Activated T-cell treated with anti-CD3 and anti-CD28 coated beads, Interleukin-2, amount 50 U/mL, for 72 hours (primary cell): ENCODE data around the gene C5orf15. TPM values are rescaled to one million over a fixed set of nuclear protein-coding genes. Genes with fewer than 3 reads are reported as not detected.
"Not testable (repeated sequence)": the region's sequence is repeated elsewhere in the genome, so short reads cannot be mapped to it uniquely, and the experiment has no call there.

Experiments
- ATAC-seq, 2 donors: fragments of 150-1000 bp; cut with Tn5 transposase; replicated peaks in 1 of 2; 2 replicates each; pipeline ENCODE4 v1.10.0; 2021; ENCODE audit warnings: moderate library complexity in 2 of 2, mild to moderate bottlenecking in 1 of 2
- DNase-seq, 2 donors: peaks; one replicate each; pipeline ENCODE4 v3.0.0; 2021 to 2022; ENCODE audit warnings: mixed read lengths in 1 of 2
- H3K27ac Mint-ChIP-seq: one replicate; pipeline ENCODE4 v1.8.0; 2022; ENCODE audit warnings: mild to moderate bottlenecking, moderate library complexity, mixed read lengths
- H3K27me3 Mint-ChIP-seq: one replicate; pipeline ENCODE4 v1.8.0; 2022; ENCODE audit warnings: low read depth, mixed read lengths
- H3K36me3 Mint-ChIP-seq, 2 donors: one replicate each; pipeline ENCODE4 v1.8.0; 2022; ENCODE audit warnings: mixed read lengths in 2 of 2, mild to moderate bottlenecking in 1 of 2; ENCODE audit not compliant: insufficient read depth in 2 of 2
- H3K4me1 Mint-ChIP-seq: one replicate; pipeline ENCODE4 v1.8.0; 2022; ENCODE audit warnings: low read depth, mixed read lengths
- H3K4me3 Mint-ChIP-seq, 2 donors: one replicate each; pipeline ENCODE4 v1.8.0; 2022; ENCODE audit warnings: mild to moderate bottlenecking in 2 of 2, mixed read lengths in 2 of 2, moderate library complexity in 2 of 2
- H3K9me3 Mint-ChIP-seq, 2 donors: one replicate each; pipeline ENCODE4 v1.8.0; 2022; ENCODE audit warnings: mixed read lengths in 2 of 2
- total RNA-seq, 2 donors: library from RNA; stranded (reverse); gene quantifications; one replicate each; pipeline ENCODE4 v1.2.3, GENCODE V29; 2022

The C5orf15 gene
- total RNA-seq, 2 donors from 2014 or later: 21.8 to 22.8 TPM

DNA sequence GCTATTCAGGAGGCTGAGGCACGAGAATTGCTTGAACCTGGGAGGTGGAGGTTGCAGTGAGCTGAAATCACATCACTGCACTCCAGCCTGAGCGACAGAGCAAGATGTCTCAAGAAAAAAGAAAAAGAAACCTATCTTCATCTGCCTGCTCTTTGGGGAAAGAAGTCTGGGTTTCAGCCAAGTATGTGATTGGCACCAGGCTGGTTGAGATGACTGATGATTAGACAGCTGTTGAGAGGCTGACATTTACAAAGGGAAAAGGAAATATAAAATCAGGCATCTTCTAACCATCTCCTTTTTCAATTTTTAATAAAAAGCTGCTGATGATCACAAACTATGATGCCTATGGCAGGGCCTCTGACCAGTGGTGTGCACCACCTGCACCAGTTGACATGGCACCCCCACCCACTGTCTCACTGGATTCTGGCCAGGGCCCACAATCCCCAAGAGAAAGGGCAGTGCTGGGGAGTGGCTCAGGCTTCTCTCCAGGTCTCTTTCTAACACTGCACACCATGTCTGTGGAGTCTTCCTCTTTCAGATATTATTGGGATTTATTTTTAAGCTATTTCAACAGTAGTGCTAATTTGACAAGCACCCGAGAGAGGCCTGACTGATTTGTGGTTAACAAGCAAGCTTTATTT is 17.2 kb upstream of the C5orf15 start:
- ATAC-seq: no peak
- no peaks in the 10 kb centered on the region for H3K4me1 Mint-ChIP-seq
- no peaks in the 10 kb centered on the region for H3K9me3 Mint-ChIP-seq
- DNase-seq: no peak
- H3K27me3 Mint-ChIP-seq: no peaks in the 10 kb centered on the region
- H3K27ac Mint-ChIP-seq: no peak overlapping the region
- no peak overlapping the region for H3K4me3 Mint-ChIP-seq
- peaks cover 6 to 31% of the 10 kb centered on the region in 2 donors for H3K36me3 Mint-ChIP-seq

DNA sequence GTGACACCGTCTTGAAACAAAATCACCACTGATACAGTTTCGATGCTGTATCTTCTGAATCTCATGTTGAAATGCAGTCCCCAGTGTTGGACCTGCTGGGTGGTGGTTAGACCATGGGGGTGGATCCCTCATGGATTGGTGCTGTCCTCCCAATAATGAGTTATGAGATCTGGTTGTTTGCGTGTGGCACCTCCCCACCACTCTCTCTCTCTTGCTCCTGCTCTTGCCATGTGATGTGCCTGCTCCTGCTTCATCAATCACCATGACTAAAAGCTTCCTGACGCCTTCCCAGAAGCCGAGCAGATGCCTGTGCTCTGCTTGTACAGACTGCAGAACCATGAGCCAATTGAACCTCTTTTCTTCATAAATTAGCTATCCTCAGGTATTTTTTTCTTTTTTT is 15.2 kb upstream of the C5orf15 start:
- Mint-ChIP-seq H3K9me3 (no peaks in the 10 kb centered on the region), H3K4me3 (no peak overlapping the region), H3K4me1 (peaks cover 6% of the 10 kb centered on the region), H3K27me3 (no peaks in the 10 kb centered on the region), H3K36me3 (peaks cover 3 to 23% of the 10 kb centered on the region in 2 donors), H3K27ac (peak overlapping the region; percentile 61)
- ATAC-seq (no peak), DNase-seq (no peak)

- peaks cover 26% of the 10 kb centered on the region for H3K4me1 Mint-ChIP-seq
- no peaks in the 10 kb centered on the region for H3K27me3 Mint-ChIP-seq
- no peak overlapping the region for H3K27ac Mint-ChIP-seq
- H3K9me3 Mint-ChIP-seq: no peaks in the 10 kb centered on the region
- peaks cover 3 to 16% of the 10 kb centered on the region in 2 donors for H3K36me3 Mint-ChIP-seq
- DNase-seq (no peak), ATAC-seq (no peak)
- H3K4me3 Mint-ChIP-seq: no peak overlapping the region
These were observed 13.3 kb upstream of the C5orf15 start for GRCh38 chr5:133981714-133982113.

DNA sequence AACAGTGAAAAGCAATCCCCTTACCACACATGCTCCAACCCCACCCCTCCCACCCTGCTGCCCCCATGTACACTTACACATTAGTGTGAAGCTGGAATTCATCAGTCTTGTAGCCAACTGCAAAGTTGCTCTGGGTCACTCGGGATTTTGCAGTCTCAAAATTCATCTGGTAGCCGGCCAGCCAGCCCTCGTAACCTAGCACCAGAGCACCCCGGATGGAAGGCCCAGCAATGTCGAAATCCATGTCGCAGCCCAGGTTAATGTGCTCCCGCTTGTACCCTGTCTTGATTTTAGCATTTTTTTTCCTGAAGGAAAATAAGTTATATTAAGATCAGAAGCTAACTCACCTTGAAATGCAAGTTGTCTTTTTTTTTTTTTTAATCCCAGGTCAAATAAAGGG is 12.2 kb upstream of the C5orf15 start:
- H3K9me3 Mint-ChIP-seq: no peaks in the 10 kb centered on the region
- H3K36me3 Mint-ChIP-seq: peaks cover 7 to 20% of the 10 kb centered on the region in 2 donors
- ATAC-seq (no peak), DNase-seq (no peak)
- peaks cover 37% of the 10 kb centered on the region for H3K4me1 Mint-ChIP-seq
- no peaks in the 10 kb centered on the region for H3K27me3 Mint-ChIP-seq
- peak overlapping the region; percentile 28 for H3K27ac Mint-ChIP-seq
- H3K4me3 Mint-ChIP-seq: no peak overlapping the region

GRCh38 chr5:133978943-133979342 is 10.5 kb upstream of the C5orf15 start:
- H3K9me3 Mint-ChIP-seq: no peaks in the 10 kb centered on the region
- no peak for DNase-seq
- ATAC-seq: no peak
- H3K27ac Mint-ChIP-seq: no peak overlapping the region
- H3K4me1 Mint-ChIP-seq: peaks cover 40% of the 10 kb centered on the region
- no peaks in the 10 kb centered on the region for H3K27me3 Mint-ChIP-seq
- H3K4me3 Mint-ChIP-seq: no peak overlapping the region
- H3K36me3 Mint-ChIP-seq: peaks cover 10 to 20% of the 10 kb centered on the region in 2 donors

DNA sequence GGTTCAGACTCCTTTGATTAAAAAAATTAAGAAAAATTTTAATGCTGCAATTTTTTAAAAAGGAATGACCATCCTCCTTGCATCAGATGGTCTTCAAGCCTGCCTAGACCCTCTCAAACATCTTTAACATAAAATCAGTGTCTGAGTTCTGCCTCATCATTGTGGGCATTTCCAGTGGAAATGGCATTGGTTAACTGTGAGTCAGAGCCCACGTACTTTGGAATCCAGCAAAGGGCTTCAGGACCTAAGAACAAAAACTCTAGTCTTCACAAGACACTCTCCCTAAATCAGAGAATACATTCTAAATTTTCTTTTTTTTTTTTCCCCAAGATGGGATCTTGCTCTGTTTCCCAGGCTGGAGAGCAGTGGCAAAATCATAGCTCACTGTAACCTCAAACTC is 9.4 kb upstream of the C5orf15 start:
- no peak for DNase-seq
- H3K4me3 Mint-ChIP-seq: peak overlapping the region; percentile 10 to 29
- peaks cover 40% of the 10 kb centered on the region for H3K4me1 Mint-ChIP-seq
- no peaks in the 10 kb centered on the region for H3K9me3 Mint-ChIP-seq
- H3K36me3 Mint-ChIP-seq: peaks cover 11 to 29% of the 10 kb centered on the region in 2 donors
- no peaks in the 10 kb centered on the region for H3K27me3 Mint-ChIP-seq
- peak overlapping the region; percentile 92 for H3K27ac Mint-ChIP-seq
- peak; percentile 42 to 55 for ATAC-seq

GRCh38 chr5:133977161-133977787 is 8.8 kb upstream of the C5orf15 start:
- DNase-seq: peak; percentile 8 to 14
- Mint-ChIP-seq H3K36me3 (peaks cover 11 to 30% of the 10 kb centered on the region in 2 donors), H3K4me3 (peak overlapping the region; percentile 10 to 29), H3K27ac (peak overlapping the region; percentile 92), H3K9me3 (no peaks in the 10 kb centered on the region), H3K4me1 (peaks cover 40% of the 10 kb centered on the region), H3K27me3 (no peaks in the 10 kb centered on the region)
- ATAC-seq: peak; percentile 58 to 77

GRCh38 chr5:133975546-133975945 is 7.1 kb upstream of the C5orf15 start:
- H3K9me3 Mint-ChIP-seq, H3K27me3 Mint-ChIP-seq, H3K4me3 Mint-ChIP-seq: not testable (repeated sequence)
- H3K4me1 Mint-ChIP-seq: peaks cover 44% of the 10 kb centered on the region
- ATAC-seq (peak in 1 of 2 donors; percentile 50), DNase-seq (peak; percentile 12 to 24)
- peak overlapping the region; percentile 92 for H3K27ac Mint-ChIP-seq
- H3K36me3 Mint-ChIP-seq: peaks cover 11 to 33% of the 10 kb centered on the region in 2 donors

- H3K27me3 Mint-ChIP-seq: no peaks in the 10 kb centered on the region
- ATAC-seq (no peak), DNase-seq (no peak)
- H3K9me3 Mint-ChIP-seq: no peaks in the 10 kb centered on the region
- no peak overlapping the region for H3K4me3 Mint-ChIP-seq
- H3K27ac Mint-ChIP-seq: peak overlapping the region; percentile 75
- H3K4me1 Mint-ChIP-seq: peaks cover 50% of the 10 kb centered on the region
- H3K36me3 Mint-ChIP-seq: peaks cover 11 to 30% of the 10 kb centered on the region in 2 donors
These were observed 5.7 kb upstream of the C5orf15 start for GRCh38 chr5:133974142-133974541.

DNA sequence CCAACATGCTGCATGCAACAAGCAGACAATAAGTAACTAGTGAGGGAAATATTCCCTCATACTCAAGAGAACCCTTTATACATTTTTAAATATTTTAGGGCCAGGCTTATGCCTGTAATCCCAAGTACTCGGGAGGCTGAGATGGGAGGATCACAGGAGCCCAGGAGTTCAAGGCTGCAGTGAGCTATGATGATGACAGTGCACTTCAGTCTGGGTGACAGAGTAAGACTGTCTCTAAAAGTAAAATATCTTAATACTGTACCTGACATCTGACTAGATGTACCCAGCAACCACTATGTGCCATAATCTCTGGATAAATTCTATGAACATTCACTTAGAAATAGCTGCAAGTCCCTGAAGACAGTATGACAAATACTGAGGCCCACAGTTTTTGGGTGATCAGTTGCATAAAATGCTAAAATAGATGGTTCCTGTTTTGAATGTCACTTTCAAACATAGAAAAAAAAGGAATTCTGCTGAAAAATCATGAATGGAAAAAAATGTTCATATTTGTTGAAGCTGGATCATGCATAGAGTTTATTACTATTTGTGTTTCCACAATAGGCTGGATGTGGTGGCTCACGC is 2.0 kb upstream of the C5orf15 start:
- Mint-ChIP-seq H3K36me3 (peaks cover 10 to 26% of the 10 kb centered on the region in 2 donors), H3K4me3 (peak overlapping the region; percentile 99 to 100), H3K27me3 (no peaks in the 10 kb centered on the region), H3K9me3 (no peaks in the 10 kb centered on the region), H3K4me1 (peaks cover 40% of the 10 kb centered on the region), H3K27ac (peak overlapping the region; percentile 81)
- ATAC-seq: no peak
- DNase-seq: no peak

- Mint-ChIP-seq H3K4me1 (peaks cover 44% of the 10 kb centered on the region), H3K9me3 (no peaks in the 10 kb centered on the region), H3K4me3 (peak overlapping the region; percentile 99 to 100), H3K36me3 (peaks cover 10 to 30% of the 10 kb centered on the region in 2 donors), H3K27ac (peak overlapping the region; percentile 81), H3K27me3 (no peaks in the 10 kb centered on the region)
- ATAC-seq (no peak), DNase-seq (no peak)
These were observed 1.4 kb upstream of the C5orf15 start for GRCh38 chr5:133969654-133970324.

DNA sequence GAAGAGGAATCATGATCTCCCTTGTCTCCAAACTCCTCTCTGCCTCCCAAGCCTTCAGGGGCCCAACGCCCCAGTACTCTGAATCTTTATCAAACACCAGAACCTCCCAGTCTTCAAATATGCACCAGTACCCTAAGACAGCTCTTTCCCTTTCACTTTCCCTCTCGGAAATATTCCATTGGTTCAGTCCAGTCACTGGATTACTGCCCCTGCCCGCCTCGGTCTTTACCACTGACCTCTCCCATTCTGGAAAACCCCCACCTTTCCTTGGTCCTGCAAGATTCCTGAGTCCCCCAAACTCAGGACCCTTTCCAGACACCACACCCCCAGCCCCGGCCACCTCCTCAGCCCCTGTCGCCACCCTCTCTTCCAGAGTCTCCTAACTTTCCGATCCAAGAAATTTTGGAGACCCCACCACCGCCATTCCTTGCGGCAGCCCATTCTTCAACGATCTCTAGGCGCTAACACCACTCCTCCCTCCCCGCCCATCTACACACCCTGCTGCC is 674 bp downstream of the C5orf15 start:
- no peaks in the 10 kb centered on the region for H3K27me3 Mint-ChIP-seq
- ATAC-seq: peak; percentile 19 to 32
- peak overlapping the region; percentile 99 to 100 for H3K4me3 Mint-ChIP-seq
- peaks cover 7 to 24% of the 10 kb centered on the region in 2 donors for H3K36me3 Mint-ChIP-seq
- peak in 1 of 2 donors; percentile 15 for DNase-seq
- peaks cover 60% of the 10 kb centered on the region for H3K4me1 Mint-ChIP-seq
- H3K27ac Mint-ChIP-seq: peak overlapping the region; percentile 94
- peaks cover 0 to 5% of the 10 kb centered on the region in 2 donors for H3K9me3 Mint-ChIP-seq

DNA sequence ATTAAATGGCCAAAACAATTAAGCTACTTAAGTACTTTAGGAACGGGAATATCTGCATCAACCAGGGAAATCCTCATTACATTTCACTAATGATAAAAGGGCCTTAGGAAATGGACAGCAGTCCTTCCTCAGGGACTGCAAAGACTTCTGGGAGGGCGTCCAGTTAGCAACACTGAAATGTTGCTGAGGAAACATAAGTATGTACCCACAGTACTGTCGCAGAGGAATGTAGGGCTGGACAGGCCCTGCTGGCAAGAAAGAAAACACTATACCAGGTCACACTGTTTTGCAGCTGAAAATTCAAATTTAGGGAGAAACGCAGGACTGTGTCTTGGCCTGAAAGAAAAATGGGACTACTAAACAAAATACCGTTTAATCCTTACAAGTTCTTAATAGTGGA is 1.3 kb downstream of the C5orf15 start:
- H3K9me3 Mint-ChIP-seq: peaks cover 0 to 5% of the 10 kb centered on the region in 2 donors
- ATAC-seq (no peak), DNase-seq (no peak)
- H3K36me3 Mint-ChIP-seq: peaks cover 7 to 24% of the 10 kb centered on the region in 2 donors
- H3K27ac Mint-ChIP-seq: peak overlapping the region; percentile 94
- no peaks in the 10 kb centered on the region for H3K27me3 Mint-ChIP-seq
- H3K4me1 Mint-ChIP-seq: peaks cover 66% of the 10 kb centered on the region
- peak overlapping the region; percentile 99 to 100 for H3K4me3 Mint-ChIP-seq
